PFSK-1 (cell line): ENCODE results near the gene USP4.

ENCODE experiments used
- FOXP2 ChIP-seq: optimal IDR thresholded peaks from 2 replicates; pipeline ENCODE3; 2011; ENCODE audit warnings: borderline replicate concordance, control low read depth, inconsistent platforms; ENCODE audit not compliant: insufficient read depth; ENCODE audit errors: extremely low read length, extremely low read depth
- POLR2AphosphoS5 ChIP-seq: IDR thresholded peaks from 2 replicates; pipeline ENCODE4 v1.6.1; 2012; ENCODE audit warnings: low read depth, mild to moderate bottlenecking, control low read depth, low read length, moderate library complexity
- REST ChIP-seq, 2 experiments: IDR thresholded peaks; 2 replicates each; pipeline versions ENCODE4 v1.6.1 to v1.8.0; 2011 to 2012; ENCODE audit warnings: low read depth in 2 of 2, low read length in 2 of 2, control low read depth in 1 of 2, inconsistent platforms in 1 of 2, mild to moderate bottlenecking in 1 of 2, moderate library complexity in 1 of 2; ENCODE audit not compliant: insufficient read depth in 1 of 2
- SIN3A ChIP-seq: IDR thresholded peaks from 2 replicates; pipeline ENCODE4 v1.6.1; 2012; ENCODE audit warnings: mild to moderate bottlenecking, low read length, moderate library complexity, borderline replicate concordance; ENCODE audit not compliant: insufficient read depth
- TAF1 ChIP-seq: IDR thresholded peaks from 2 replicates; pipeline ENCODE4 v1.6.1; 2012; ENCODE audit warnings: low read length, control low read depth, borderline replicate concordance; ENCODE audit not compliant: insufficient read depth

USP4 gene

GRCh38 chr3:49383387-49383786 lies 43.5 kb upstream of the USP4 start:
- TF ChIP-seq POLR2AphosphoS5 (no peak), SIN3A (no peak), FOXP2 (no peak), TAF1 (no peak), REST (IDR thresholded peaks at IDR 0.05; ENCODE audit: insufficient read depth in 1 of 2, low read depth in 2 of 2, low read length in 2 of 2) (no peak)

- TF ChIP-seq SIN3A: no peak
- TF ChIP-seq POLR2AphosphoS5: no peak
- TF ChIP-seq FOXP2: no peak
- no peak for TF ChIP-seq REST (IDR thresholded peaks at IDR 0.05; ENCODE audit: insufficient read depth in 1 of 2, low read depth in 2 of 2, low read length in 2 of 2)
- TF ChIP-seq TAF1: no peak
These were observed 38.5 kb upstream of the USP4 start for GRCh38 chr3:49378249-49378895.

- no peak for TF ChIP-seq POLR2AphosphoS5
- no peak for TF ChIP-seq SIN3A
- TF ChIP-seq FOXP2: no peak
- no peak for TF ChIP-seq TAF1
- TF ChIP-seq REST (IDR thresholded peaks at IDR 0.05; ENCODE audit: insufficient read depth in 1 of 2, low read depth in 2 of 2, low read length in 2 of 2): no peak
These were observed 37.6 kb upstream of the USP4 start for GRCh38 chr3:49377483-49377882.

GRCh38 chr3:49371946-49372345 lies 32.1 kb upstream of the USP4 start:
- no peak for TF ChIP-seq POLR2AphosphoS5
- TF ChIP-seq TAF1: no peak
- TF ChIP-seq FOXP2: no peak
- no peak for TF ChIP-seq SIN3A
- TF ChIP-seq REST (IDR thresholded peaks at IDR 0.05; ENCODE audit: insufficient read depth in 1 of 2, low read depth in 2 of 2, low read length in 2 of 2): no peak
